Fibroblast of pulmonary artery (primary cell): Measurements from ENCODE around the gene SYT9.

Experiments used
- DNase-seq: peaks from one replicate; pipeline ENCODE4 v3.0.0-alpha.2; 2010; ENCODE audit warnings: low read depth
- H3K4me3 ChIP-seq: replicated peaks from 2 replicates; pipeline ENCODE4 v1.5.1; 2011; ENCODE audit warnings: low read depth, mild to moderate bottlenecking, control low read depth, low read length, moderate library complexity
- CTCF ChIP-seq: IDR thresholded peaks from 2 replicates; pipeline ENCODE4 v1.5.1; 2011; ENCODE audit warnings: mild to moderate bottlenecking, control low read depth, low read length, inconsistent platforms; ENCODE audit errors: missing control alignments

Gene SYT9

DNA sequence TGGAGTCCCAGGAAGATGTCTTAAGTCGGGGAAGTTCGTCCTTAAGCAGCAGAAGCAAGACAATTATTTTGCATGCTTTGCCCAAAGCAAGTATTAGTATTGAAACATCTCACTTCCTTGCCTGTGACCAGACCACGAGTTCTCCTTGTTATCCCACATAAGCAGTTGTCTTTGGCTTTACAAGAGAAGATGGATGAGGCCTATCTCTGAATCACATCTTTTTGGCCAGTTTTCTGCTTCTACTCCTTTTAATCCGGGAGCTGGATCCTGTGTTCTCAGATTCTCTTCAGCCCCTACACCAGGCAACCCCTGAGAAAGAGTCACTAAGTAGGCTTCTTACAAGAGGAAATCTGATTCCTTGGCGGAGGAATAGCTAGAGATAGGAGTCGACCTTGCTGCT, 2.1 kb downstream of the SYT9 start:
- no peak overlapping the region for H3K4me3 ChIP-seq
- TF ChIP-seq CTCF: no peak
- no peak for DNase-seq

GRCh38 chr11:7254731-7255291, 3.1 kb downstream of the SYT9 start:
- H3K4me3 ChIP-seq: no peak overlapping the region
- no peak for TF ChIP-seq CTCF
- no peak for DNase-seq

DNA sequence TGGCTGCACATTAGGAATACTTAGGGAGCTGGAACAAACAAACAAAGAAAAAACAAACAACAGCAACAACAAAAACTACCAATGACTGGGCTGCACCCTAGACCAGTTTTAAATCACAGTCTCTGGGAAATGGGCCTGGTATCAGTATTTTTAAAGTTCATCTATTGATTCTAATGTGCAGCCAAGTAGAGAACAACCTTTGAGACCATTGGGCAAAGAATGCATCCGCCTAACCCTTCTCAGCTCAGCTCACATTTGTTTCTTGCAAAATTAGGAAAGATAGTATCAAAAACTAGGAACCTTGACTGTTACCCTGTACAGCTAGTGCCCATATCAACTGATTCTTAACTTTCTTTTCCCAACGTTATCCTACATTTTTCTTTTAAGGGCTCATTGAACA, 5.2 kb downstream of the SYT9 start:
- no peak for TF ChIP-seq CTCF
- DNase-seq: no peak
- H3K4me3 ChIP-seq: no peak overlapping the region

DNA sequence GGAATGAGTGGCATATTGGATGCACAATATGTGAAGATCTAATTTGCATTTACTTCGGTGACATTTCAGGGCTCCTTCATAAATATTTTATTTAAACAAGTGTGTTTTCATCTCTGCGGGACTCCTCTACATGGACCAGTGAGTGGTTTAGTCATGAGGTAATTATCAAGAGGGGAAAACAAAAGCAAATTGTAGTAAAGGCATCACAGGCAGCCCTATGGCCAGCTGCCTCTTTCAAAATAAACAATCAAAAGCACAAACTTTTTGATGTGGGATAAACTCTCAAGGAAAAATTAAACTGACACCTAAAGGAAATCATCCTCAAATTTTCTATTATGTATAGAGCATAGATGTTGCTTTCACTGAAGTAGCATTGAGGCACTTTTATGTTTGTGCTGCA, 6.0 kb downstream of the SYT9 start:
- TF ChIP-seq CTCF: no peak
- no peak overlapping the region for H3K4me3 ChIP-seq
- DNase-seq: no peak

DNA sequence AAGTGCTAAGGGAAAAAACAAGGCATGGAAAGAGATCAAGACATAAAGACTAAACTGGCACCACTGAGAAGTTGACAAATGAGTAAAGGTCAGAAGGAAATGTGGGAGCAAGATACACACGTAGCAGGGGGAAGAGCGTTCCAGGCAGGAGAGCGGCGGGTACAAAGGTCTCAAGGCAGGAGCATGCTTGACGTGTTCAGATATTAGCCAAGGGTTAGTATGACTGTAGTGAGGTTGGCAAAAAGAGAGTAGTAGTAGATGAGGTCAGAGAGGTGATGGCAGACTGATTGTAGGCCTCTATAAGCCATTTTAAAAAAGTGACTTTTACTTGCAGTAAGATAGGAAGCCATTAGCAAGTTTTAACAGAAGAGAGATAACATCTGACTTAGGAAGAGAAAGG, 9.9 kb downstream of the SYT9 start:
- H3K4me3 ChIP-seq: no peak overlapping the region
- no peak for TF ChIP-seq CTCF
- DNase-seq: no peak

GRCh38 chr11:7262672-7263071, 11.0 kb downstream of the SYT9 start:
- no peak for DNase-seq
- no peak for TF ChIP-seq CTCF
- no peak overlapping the region for H3K4me3 ChIP-seq

GRCh38 chr11:7263842-7264241, 12.1 kb downstream of the SYT9 start:
- no peak overlapping the region for H3K4me3 ChIP-seq
- DNase-seq: no peak
- TF ChIP-seq CTCF: no peak
